ENCODE data around the gene RHEX. TPM values are rescaled to one million over a fixed set of nuclear protein-coding genes. Genes with fewer than 3 reads are reported as not detected.

RHEX gene
- total RNA-seq, 4 donors from 2014 or later = 1.1 to 28.1 (median 3.5) TPM

GRCh38 chr1:206079135-206079534, 26.2 kb downstream of the RHEX start:
- no peak for DNase-seq
- H3K27me3 ChIP-seq = no peaks in the 10 kb centered on the region
- H3K36me3 ChIP-seq = no peaks in the 10 kb centered on the region
- H3K9me3 ChIP-seq = no peaks in the 10 kb centered on the region
- no peak overlapping the region for H3K4me3 ChIP-seq
- no peaks in the 10 kb centered on the region for H3K4me1 ChIP-seq
- no peak for TF ChIP-seq CTCF (IDR thresholded peaks at IDR 0.05)
- no peak overlapping the region for H3K27ac ChIP-seq

GRCh38 chr1:206080026-206080820, 27.2 kb downstream of the RHEX start:
- no peaks in the 10 kb centered on the region for H3K27me3 ChIP-seq
- no peaks in the 10 kb centered on the region for H3K9me3 ChIP-seq
- H3K27ac ChIP-seq = no peak overlapping the region
- no peaks in the 10 kb centered on the region for H3K36me3 ChIP-seq
- no peaks in the 10 kb centered on the region for H3K4me1 ChIP-seq
- TF ChIP-seq CTCF (IDR thresholded peaks at IDR 0.05) (no peak), POLR2A (IDR thresholded peaks at IDR 0.05) (no peak)
- no peak overlapping the region for H3K4me3 ChIP-seq
- no peak for DNase-seq

GRCh38 chr1:206081856-206082255, 28.9 kb downstream of the RHEX start:
- no peaks in the 10 kb centered on the region for H3K36me3 ChIP-seq
- H3K4me1 ChIP-seq = no peaks in the 10 kb centered on the region
- H3K9me3 ChIP-seq = no peaks in the 10 kb centered on the region
- H3K4me3 ChIP-seq = no peak overlapping the region
- no peaks in the 10 kb centered on the region for H3K27me3 ChIP-seq
- TF ChIP-seq CTCF (IDR thresholded peaks at IDR 0.05) (no peak), POLR2A (IDR thresholded peaks at IDR 0.05) (no peak)
- H3K27ac ChIP-seq = no peak overlapping the region
- no peak for DNase-seq

- TF ChIP-seq POLR2A (IDR thresholded peaks at IDR 0.05) (no peak), CTCF (IDR thresholded peaks at IDR 0.05) (no peak)
- H3K27ac ChIP-seq = no peak overlapping the region
- H3K9me3 ChIP-seq = no peaks in the 10 kb centered on the region
- H3K36me3 ChIP-seq = no peaks in the 10 kb centered on the region
- H3K4me3 ChIP-seq = no peak overlapping the region
- H3K27me3 ChIP-seq = no peaks in the 10 kb centered on the region
- DNase-seq = no peak
- H3K4me1 ChIP-seq = no peaks in the 10 kb centered on the region
Observed at GRCh38 chr1:206082831-206083695, 30.1 kb downstream of the RHEX start.

GRCh38 chr1:206083750-206084149, 30.8 kb downstream of the RHEX start:
- no peaks in the 10 kb centered on the region for H3K4me1 ChIP-seq
- H3K9me3 ChIP-seq = no peaks in the 10 kb centered on the region
- H3K27me3 ChIP-seq = no peaks in the 10 kb centered on the region
- no peaks in the 10 kb centered on the region for H3K36me3 ChIP-seq
- no peak overlapping the region for H3K27ac ChIP-seq
- no peak for TF ChIP-seq CTCF (IDR thresholded peaks at IDR 0.05)
- TF ChIP-seq POLR2A (IDR thresholded peaks at IDR 0.05) = no peak
- DNase-seq = no peak
- H3K4me3 ChIP-seq = no peak overlapping the region
